H54 (cell line): ENCODE results near the gene SERPINA5.

Experiments used
- DNase-seq: peaks from one replicate; pipeline ENCODE4 v3.0.0; 2011; ENCODE audit warnings: low spot score, mixed read lengths; ENCODE audit not compliant: insufficient read length
- FAIRE-seq: peaks from 3 replicates; lab custom pipeline; 2011; peaks lifted over from hg19 to GRCh38; lab: Jason Lieb, UNC
- POLR2A ChIP-seq: IDR thresholded peaks from 2 replicates; pipeline ENCODE4 v1.6.1; 2011; ENCODE audit warnings: low read depth, mild to moderate bottlenecking, low read length

Gene SERPINA5

GRCh38 chr14:94638339-94638738 is 57.1 kb downstream of the SERPINA5 start:
- TF ChIP-seq POLR2A, result no peak
- no peak for FAIRE-seq
- DNase-seq, result no peak

DNA sequence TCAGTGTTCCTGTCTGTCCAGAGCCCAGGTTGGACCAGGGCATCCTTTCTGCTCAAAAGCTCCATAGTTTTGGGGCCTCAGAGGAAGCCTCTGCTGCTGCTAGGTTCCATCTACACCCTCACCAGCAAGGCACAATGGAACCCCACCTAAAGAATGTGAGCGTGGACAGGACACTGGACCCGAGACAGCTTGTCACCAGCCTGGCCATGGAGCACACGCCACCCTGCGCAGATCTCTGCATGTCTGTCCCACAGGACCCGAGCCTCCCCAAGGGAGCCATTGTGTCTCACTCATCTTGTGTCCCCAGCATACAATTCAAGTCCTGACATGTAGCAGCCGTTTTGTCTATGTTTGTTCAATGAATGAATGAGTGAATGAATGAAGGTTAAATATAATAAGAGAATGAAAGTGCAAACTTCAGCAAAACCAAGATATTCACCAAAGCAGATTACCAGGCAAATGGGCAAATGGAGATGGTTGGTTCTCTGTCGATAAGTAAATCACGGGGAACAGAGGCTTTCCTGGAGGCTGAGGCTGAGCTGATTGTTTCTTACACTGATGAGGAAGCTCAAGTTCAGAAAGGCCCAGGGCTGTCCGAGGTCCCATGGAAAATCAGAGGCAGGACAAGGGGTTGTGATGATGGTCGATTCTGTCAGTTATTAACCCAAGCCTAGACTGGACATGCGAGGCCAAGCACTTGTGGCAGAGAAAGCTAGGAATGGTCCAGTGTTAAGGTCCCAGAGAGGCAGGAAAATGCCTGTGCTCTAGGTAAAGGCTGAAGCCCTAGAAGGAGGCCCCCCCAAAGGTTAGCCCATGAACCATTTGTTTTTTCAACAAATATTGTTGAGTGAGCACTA is 58.0 kb downstream of the SERPINA5 start:
- no peak for TF ChIP-seq POLR2A
- no peak for DNase-seq
- no peak for FAIRE-seq

- no peak for TF ChIP-seq POLR2A
- DNase-seq (no peak), FAIRE-seq (no peak)
These were observed 59.8 kb downstream of the SERPINA5 start for GRCh38 chr14:94640721-94641631.

- DNase-seq, result no peak
- no peak for TF ChIP-seq POLR2A
- no peak for FAIRE-seq
These were observed 60.4 kb downstream of the SERPINA5 start for GRCh38 chr14:94641632-94641955.
